ENCODE results near the gene RAD51B.

RAD51B gene

DNA sequence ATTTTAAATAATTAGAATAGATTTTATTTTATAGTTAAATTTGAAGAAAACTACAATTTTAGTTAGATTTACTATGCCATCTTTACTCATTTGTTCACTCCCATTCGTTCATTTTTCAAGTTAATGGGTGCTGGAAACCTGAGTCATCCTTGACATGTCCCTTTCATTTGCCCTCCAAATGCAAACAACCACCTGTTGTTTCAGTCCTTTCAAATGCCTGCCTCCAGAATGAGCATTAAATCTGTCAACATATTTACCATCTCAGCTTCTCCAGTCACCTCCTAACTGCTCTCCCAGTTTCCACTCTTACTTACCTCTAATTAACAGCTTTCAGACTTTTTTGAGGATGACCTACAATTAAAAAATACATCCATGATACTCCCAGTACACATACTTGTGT, 375.5 kb downstream of the RAD51B start:
- no peaks in the 10 kb centered on the region for H3K36me3 Mint-ChIP-seq (ENCODE audit: low read depth)
- TF ChIP-seq, protein P1, sequence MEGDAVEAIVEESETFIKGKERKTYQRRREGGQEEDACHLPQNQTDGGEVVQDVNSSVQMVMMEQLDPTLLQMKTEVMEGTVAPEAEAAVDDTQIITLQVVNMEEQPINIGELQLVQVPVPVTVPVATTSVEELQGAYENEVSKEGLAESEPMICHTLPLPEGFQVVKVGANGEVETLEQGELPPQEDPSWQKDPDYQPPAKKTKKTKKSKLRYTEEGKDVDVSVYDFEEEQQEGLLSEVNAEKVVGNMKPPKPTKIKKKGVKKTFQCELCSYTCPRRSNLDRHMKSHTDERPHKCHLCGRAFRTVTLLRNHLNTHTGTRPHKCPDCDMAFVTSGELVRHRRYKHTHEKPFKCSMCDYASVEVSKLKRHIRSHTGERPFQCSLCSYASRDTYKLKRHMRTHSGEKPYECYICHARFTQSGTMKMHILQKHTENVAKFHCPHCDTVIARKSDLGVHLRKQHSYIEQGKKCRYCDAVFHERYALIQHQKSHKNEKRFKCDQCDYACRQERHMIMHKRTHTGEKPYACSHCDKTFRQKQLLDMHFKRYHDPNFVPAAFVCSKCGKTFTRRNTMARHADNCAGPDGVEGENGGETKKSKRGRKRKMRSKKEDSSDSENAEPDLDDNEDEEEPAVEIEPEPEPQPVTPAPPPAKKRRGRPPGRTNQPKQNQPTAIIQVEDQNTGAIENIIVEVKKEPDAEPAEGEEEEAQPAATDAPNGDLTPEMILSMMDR (IDR thresholded peaks at IDR 0.05; ENCODE audit: unreplicated experiment in 3 of 3) = no peak
- H3K27me3 Mint-ChIP-seq (ENCODE audit: low read depth) = no peaks in the 10 kb centered on the region
- H3K9me3 Mint-ChIP-seq = no peaks in the 10 kb centered on the region
- H3K4me3 Mint-ChIP-seq = no peak overlapping the region
- peaks cover 88% of the 10 kb centered on the region for H3K4me1 Mint-ChIP-seq
- H3K27ac Mint-ChIP-seq = peak overlapping the region; percentile 90 to 93 (median 92)

DNA sequence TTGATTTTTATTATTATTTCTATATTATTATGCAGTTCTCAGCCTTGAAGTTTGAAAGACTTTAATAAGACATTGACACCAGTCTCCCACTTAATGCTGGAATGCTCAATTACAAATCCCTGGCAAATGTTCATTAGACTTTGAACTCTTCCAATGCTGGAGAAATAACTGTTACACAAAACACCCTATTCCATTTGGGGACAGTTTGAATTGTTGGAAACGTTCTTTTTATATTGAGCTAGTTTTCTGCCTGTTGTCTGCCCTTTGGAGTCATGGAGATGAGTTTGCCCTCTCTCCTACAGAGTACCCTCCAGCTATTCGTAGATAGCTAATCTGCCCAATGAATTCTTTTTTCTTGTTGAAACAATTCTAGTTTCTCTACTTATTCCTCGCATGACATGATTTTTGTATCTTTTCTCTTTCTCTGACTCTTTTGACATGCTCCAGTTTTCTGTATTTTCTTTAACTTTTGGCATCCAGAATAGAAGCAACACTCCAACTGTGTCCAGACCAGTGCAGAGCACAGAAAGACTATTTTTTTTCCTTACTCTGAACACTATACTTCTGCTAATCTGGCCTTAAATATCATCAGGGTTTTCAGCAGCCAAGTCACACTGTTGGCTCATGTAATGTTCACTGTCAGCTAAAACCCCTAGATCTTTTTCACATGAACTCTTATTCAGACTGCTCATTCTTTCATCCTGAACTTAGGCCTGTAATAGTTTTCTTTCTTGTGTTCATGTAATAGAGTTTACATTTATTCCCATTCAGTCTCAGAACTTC, 379.3 kb downstream of the RAD51B start:
- H3K4me3 Mint-ChIP-seq = peak overlapping the region in 1 of 3 experiments; percentile 6
- H3K36me3 Mint-ChIP-seq (ENCODE audit: low read depth) = peaks cover 4% of the 10 kb centered on the region
- no peaks in the 10 kb centered on the region for H3K27me3 Mint-ChIP-seq (ENCODE audit: low read depth)
- H3K9me3 Mint-ChIP-seq = peaks cover 2% of the 10 kb centered on the region
- H3K4me1 Mint-ChIP-seq = peaks cover 58% of the 10 kb centered on the region
- TF ChIP-seq, protein P1 (IDR thresholded peaks at IDR 0.05; ENCODE audit: unreplicated experiment in 3 of 3) = no peak
- peak overlapping the region; percentile 94 to 99 (median 96) for H3K27ac Mint-ChIP-seq

DNA sequence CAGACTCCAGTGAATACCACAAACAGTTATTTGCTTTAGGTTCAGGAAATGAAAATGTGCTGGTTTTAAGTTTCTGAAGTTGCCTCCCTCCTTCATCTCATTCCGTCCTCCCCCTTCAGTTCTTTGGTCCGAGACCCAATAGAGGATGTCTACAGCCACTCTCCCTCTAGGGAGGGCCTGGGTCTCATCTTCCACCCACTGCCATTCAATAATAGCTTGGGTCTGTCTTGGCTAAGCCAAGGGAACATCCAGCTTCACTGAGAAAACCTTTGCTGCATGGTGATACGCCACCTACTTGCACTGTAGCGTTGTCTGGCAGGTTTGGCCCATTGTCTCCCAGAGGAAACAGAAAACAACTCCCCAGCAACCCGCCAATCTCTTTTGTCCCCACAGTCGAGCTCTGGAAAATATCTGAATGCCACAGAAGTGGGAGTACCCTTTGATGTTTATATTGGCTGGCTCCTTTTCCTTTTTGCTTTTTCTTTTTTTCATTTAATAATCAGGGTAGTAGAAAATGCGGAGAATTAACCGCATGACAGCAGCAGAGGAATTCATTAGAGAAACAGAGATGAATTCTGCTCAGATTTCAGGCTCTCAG, 380.1 kb downstream of the RAD51B start:
- TF ChIP-seq, protein P1 (IDR thresholded peaks at IDR 0.05; ENCODE audit: unreplicated experiment in 3 of 3) = no peak
- Mint-ChIP-seq H3K4me1 (peaks cover 51% of the 10 kb centered on the region), H3K4me3 (peak overlapping the region; percentile 28 to 37 (median 36)), H3K36me3 (ENCODE audit: low read depth) (peaks cover 6% of the 10 kb centered on the region), H3K27me3 (ENCODE audit: low read depth) (no peaks in the 10 kb centered on the region), H3K9me3 (peaks cover 2% of the 10 kb centered on the region), H3K27ac (peak overlapping the region; percentile 94 to 99 (median 96))

DNA sequence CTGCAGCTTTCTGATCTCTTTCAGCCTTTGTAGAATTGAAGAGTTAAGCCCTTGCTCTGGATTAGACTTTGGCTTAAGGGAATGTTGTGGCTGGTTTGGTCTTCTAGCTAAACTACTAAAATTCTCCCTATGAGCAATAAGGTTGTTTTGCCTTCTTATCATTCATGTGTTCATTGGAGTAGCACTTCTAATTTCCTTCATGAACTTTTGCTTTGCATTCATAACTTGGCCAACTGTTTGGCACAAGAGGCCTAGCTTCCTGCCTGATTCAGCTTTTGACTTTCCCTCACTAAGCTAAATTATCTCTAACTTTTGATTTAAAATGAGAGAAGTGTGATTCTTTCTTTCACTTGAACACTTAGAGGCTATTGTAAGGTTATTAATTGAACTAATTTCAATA, 384.3 kb downstream of the RAD51B start:
- Mint-ChIP-seq H3K4me1 (peaks cover 38% of the 10 kb centered on the region), H3K27me3 (ENCODE audit: low read depth) (no peaks in the 10 kb centered on the region), H3K4me3 (no peak overlapping the region), H3K27ac (peak overlapping the region in 1 of 3 experiments; percentile 9), H3K36me3 (ENCODE audit: low read depth) (peaks cover 6% of the 10 kb centered on the region), H3K9me3 (peaks cover 5% of the 10 kb centered on the region)
- TF ChIP-seq, protein P1 (IDR thresholded peaks at IDR 0.05; ENCODE audit: unreplicated experiment in 3 of 3) = no peak

DNA sequence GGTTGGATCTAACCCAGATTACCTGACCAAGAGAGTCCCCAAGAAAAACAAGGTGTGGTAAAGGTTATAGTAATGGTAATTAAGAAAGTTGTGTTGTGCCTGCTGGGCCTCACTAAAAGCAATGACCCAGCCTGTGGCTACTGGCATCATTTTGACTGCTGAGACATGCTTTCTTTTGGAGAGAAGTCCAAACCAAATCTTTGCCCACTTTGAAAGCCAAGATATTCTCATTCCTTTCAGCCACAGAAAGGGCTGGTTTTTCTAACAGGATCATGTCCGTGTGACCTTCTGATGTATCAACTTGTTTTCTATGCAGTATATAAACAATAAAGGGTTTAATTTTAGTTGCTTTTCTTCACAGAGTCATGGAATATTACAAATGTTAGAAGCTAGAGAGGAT, 388.6 kb downstream of the RAD51B start:
- Mint-ChIP-seq H3K27me3 (ENCODE audit: low read depth) (no peaks in the 10 kb centered on the region), H3K4me3 (no peak overlapping the region), H3K9me3 (peaks cover 3% of the 10 kb centered on the region), H3K36me3 (ENCODE audit: low read depth) (peaks cover 6% of the 10 kb centered on the region), H3K27ac (peak overlapping the region; percentile 18 to 94 (median 58)), H3K4me1 (peaks cover 56% of the 10 kb centered on the region)
- TF ChIP-seq, protein P1 (IDR thresholded peaks at IDR 0.05; ENCODE audit: unreplicated experiment in 3 of 3) = no peak

Measured in nephron (organoid).